ENCODE results near the gene RABGEF1.
"Not testable (repeated sequence)": the region's sequence is repeated elsewhere in the genome, so short reads cannot be mapped to it uniquely, and the experiment has no call there.

The RABGEF1 gene

GRCh38 chr7:66847523-66847855 lies 107.0 kb downstream of the RABGEF1 start:
- DNase-seq (ENCODE audit: low read depth in 2 of 3, low spot score in 2 of 3), result not testable (repeated sequence)

- DNase-seq (ENCODE audit: low read depth in 2 of 3, low spot score in 2 of 3), result no peak
These were observed 107.6 kb downstream of the RABGEF1 start for GRCh38 chr7:66847879-66848790.

- DNase-seq (ENCODE audit: low read depth in 2 of 3, low spot score in 2 of 3), result no peak
These were observed 118.8 kb downstream of the RABGEF1 start for GRCh38 chr7:66859339-66859738.

- no peak for DNase-seq (ENCODE audit: low read depth in 2 of 3, low spot score in 2 of 3)
These were observed 119.5 kb downstream of the RABGEF1 start for GRCh38 chr7:66859794-66860645.

GRCh38 chr7:66860767-66861166 lies 120.2 kb downstream of the RABGEF1 start:
- DNase-seq (ENCODE audit: low read depth in 2 of 3, low spot score in 2 of 3), result no peak

All from activated CD8-positive, alpha-beta memory T cell treated with anti-CD3 and anti-CD28 coated beads for 48 hours (primary cell).